ENCODE measurements around the gene WDR64. TPM values are rescaled to one million over a fixed set of nuclear protein-coding genes. Genes with fewer than 3 reads are reported as not detected.
"Not testable (repeated sequence)": the region's sequence is repeated elsewhere in the genome, so short reads cannot be mapped to it uniquely, and the experiment has no call there.

WDR64 gene
- total and polyA plus RNA-seq, 9 donors = 0.04 to 0.30 (median 0.14) TPM; not detected in 2

DNA sequence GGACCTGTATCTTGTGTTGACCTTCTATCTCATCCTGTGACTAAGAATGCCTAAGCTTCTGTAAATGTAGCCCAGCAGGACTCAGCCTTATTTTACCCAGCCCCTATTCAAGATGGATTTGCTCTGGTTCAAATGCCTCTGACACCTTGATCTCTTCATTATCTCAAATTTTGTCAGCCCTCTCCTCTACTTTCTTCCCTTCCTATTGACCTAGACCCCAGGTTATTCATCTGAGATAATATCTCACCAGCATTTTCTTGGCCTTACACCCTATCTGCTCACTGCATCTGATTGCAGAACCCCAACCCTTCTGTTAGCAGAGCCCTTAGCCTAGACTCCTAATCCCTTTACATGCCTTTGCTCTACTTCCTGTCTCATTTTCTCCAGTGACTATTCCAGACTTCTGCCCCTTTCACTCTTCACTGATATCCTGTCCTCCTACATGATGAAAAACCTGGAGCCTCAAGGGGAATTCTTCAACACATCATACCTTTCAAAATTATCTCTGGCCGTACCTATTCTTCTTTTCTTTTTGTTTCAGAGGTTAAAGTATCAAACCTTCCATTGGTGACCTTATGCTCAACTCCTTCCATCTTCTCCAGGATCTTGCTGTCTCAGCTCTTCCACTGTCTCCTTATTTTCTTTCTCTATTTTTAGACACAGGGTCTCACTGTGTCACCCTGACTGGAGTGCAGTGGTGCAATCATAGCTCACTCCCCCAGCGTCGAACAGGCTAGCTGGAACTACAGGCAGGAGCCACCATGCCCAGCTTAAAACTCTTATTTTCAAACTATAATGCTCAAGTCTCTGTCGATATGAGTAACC, 44.9 kb downstream of the WDR64 start:
- no peaks in the 10 kb centered on the region for H3K9me3 ChIP-seq (replicated peaks; ENCODE audit: control insufficient read depth, low read depth, low read length)
- no peaks in the 10 kb centered on the region for H3K27me3 ChIP-seq (ENCODE audit: control insufficient read depth, insufficient read depth, low read length)
- H3K4me1 ChIP-seq (ENCODE audit: control insufficient read depth, insufficient read depth, low read length) = no peaks in the 10 kb centered on the region
- 89% methylated on average over 4 of the region's 4 CpGs for WGBS (ENCODE audit: insufficient coverage)
- no peak overlapping the region for H3K27ac ChIP-seq (ENCODE audit: low read length)
- DNase-seq = no peak
- H3K4me3 ChIP-seq (ENCODE audit: low read length) = no peak overlapping the region
- no peaks in the 10 kb centered on the region for H3K36me3 ChIP-seq (ENCODE audit: control insufficient read depth, insufficient read depth, low read length)

DNA sequence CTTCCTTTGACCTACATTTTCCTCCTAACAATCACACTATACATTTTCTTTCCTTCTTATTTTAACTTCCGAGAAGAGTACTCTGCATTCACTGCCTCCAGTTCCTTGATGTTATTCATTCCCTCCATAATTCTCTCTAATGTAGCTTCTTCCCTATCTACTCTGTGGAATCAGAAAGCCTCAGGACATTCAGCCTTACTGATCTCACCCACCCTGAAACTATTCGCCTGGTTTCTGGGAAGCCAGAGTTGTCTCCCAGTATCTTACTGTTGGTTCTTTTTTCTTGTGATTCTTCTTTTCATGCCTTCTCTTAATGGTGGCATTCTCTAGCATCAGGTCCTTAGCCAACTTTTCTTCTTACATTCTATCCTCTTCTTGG, 45.5 kb downstream of the WDR64 start:
- Histone ChIP-seq H3K27ac (ENCODE audit: low read length) (no peak overlapping the region), H3K27me3 (ENCODE audit: control insufficient read depth, insufficient read depth, low read length) (no peaks in the 10 kb centered on the region), H3K4me1 (ENCODE audit: control insufficient read depth, insufficient read depth, low read length) (no peaks in the 10 kb centered on the region), H3K9me3 (replicated peaks; ENCODE audit: control insufficient read depth, low read depth, low read length) (no peaks in the 10 kb centered on the region), H3K4me3 (ENCODE audit: low read length) (no peak overlapping the region), H3K36me3 (ENCODE audit: control insufficient read depth, insufficient read depth, low read length) (no peaks in the 10 kb centered on the region)
- 100% methylated on average over 1 of the region's 2 CpGs for WGBS (ENCODE audit: insufficient coverage)
- no peak for DNase-seq

GRCh38 chr1:241698177-241698576, 46.1 kb downstream of the WDR64 start:
- Histone ChIP-seq H3K9me3 (replicated peaks; ENCODE audit: control insufficient read depth, low read depth, low read length) (no peaks in the 10 kb centered on the region), H3K4me3 (ENCODE audit: low read length) (no peak overlapping the region), H3K4me1 (ENCODE audit: control insufficient read depth, insufficient read depth, low read length) (no peaks in the 10 kb centered on the region), H3K27ac (ENCODE audit: low read length) (no peak overlapping the region), H3K27me3 (ENCODE audit: control insufficient read depth, insufficient read depth, low read length) (no peaks in the 10 kb centered on the region), H3K36me3 (ENCODE audit: control insufficient read depth, insufficient read depth, low read length) (no peaks in the 10 kb centered on the region)
- WGBS (ENCODE audit: insufficient coverage) = 82% methylated on average over 2 of the region's 2 CpGs
- no peak for DNase-seq

DNA sequence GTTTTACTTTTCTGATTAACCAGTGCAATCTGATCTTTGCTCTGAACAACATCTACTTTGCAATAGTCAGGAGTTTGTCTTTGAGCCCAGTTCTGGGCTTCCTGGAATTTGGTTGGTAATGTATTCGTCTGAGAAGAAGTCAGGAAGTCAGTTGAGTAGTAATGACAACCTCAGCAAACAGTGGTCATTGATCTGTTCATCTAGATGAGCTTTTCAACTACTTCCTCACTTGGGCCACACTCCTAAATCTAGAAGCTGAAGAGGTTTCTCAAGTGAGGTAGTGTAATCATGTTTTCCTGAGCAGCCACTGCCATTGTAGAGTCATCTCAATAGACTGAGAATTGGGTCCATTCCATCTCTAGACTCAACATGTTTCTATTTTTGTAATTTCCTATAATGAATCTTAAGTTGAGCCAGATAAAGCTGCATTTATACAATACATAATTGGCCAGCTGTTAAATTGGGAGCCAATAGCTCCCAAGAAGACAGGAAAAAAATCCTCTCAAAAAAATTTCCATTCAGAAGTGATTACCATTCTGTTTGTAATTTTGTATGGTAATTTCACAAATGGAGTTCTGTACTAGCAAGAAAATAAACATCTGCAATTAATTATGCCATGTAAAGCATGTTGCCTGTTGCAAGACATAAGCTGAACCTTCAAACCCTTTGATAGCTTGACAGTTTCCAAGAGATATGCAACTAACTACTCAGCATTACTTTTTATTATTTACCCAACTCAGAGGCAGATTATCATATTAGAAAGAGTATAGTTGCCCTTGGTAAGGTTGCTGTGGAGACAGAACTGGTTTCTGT, 49.6 kb downstream of the WDR64 start:
- Histone ChIP-seq H3K9me3 (replicated peaks; ENCODE audit: control insufficient read depth, low read depth, low read length) (no peaks in the 10 kb centered on the region), H3K27me3 (ENCODE audit: control insufficient read depth, insufficient read depth, low read length) (no peaks in the 10 kb centered on the region), H3K36me3 (ENCODE audit: control insufficient read depth, insufficient read depth, low read length) (no peaks in the 10 kb centered on the region), H3K27ac (ENCODE audit: low read length) (no peak overlapping the region), H3K4me1 (ENCODE audit: control insufficient read depth, insufficient read depth, low read length) (no peaks in the 10 kb centered on the region), H3K4me3 (ENCODE audit: low read length) (no peak overlapping the region)
- no peak for DNase-seq
- WGBS (ENCODE audit: insufficient coverage) = no CpG with 5 or more reads among the region's 1 CpG

DNA sequence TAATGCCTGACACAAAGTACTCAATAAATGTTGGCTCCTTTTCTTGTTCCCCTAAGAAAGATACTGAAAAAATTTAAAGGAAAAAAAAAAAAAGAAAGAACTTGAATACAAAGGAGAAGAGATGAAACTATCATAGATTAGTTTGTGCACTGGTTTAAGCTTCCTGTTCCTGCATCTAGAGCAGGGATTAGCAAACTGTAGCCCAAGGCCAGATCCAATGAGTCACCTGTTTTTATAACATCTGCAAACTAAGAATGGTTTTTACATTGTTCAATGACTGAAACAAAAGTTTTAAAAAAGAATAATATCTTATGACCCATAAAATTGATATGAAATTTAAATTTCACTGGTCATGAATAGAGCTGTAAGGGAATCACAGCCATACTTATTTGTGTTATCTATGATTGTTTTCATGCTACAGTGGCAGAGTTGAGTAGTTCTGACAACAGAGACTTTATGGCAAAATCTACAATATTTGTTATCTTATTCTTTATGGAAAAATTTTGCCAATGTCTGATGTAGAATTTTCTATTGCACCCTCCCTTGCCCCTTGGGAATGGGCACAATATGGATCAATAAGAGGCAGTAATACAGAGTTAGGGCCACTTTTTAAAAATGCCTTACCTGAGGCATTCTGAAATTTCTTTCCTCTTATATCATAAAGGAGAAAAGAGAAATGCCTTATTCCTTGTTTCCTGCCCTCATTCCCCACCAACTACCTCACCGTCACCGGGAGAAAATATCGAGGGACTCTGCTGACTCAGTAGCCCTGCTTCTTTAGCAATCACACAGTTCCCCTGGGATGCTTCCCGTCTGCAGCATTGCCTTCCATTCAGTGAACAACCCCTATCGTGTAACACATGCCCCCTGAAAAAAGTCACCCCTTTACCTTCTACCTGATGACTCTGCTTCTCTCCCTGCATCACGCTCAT, 50.6 kb downstream of the WDR64 start:
- H3K4me3 ChIP-seq (ENCODE audit: low read length) = no peak overlapping the region
- no peaks in the 10 kb centered on the region for H3K4me1 ChIP-seq (ENCODE audit: control insufficient read depth, insufficient read depth, low read length)
- no peak for DNase-seq
- no peak overlapping the region for H3K27ac ChIP-seq (ENCODE audit: low read length)
- 74% methylated on average over 4 of the region's 6 CpGs for WGBS (ENCODE audit: insufficient coverage)
- no peaks in the 10 kb centered on the region for H3K36me3 ChIP-seq (ENCODE audit: control insufficient read depth, insufficient read depth, low read length)
- no peaks in the 10 kb centered on the region for H3K27me3 ChIP-seq (ENCODE audit: control insufficient read depth, insufficient read depth, low read length)
- no peaks in the 10 kb centered on the region for H3K9me3 ChIP-seq (replicated peaks; ENCODE audit: control insufficient read depth, low read depth, low read length)

DNA sequence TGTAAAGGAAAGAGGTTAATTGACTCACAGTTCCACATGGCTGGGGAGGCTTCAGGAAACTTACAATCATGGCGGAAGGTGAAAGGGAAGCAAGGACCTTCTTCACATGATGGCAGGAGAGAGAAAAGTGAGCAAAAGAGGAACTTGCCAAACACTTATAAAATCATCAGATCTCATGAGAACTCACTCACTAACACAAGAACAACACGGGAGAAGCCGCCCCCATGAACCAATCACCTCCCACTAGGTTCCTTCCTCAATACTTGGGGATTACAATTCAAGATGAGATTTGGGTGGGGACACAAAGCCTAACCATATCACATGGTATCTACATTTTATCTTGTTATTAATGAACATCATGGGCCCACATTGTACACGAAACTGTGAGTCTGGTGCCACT, 51.7 kb downstream of the WDR64 start:
- DNase-seq; H3K4me1 ChIP-seq (ENCODE audit: control insufficient read depth, insufficient read depth, low read length); H3K27me3 ChIP-seq (ENCODE audit: control insufficient read depth, insufficient read depth, low read length); H3K9me3 ChIP-seq (replicated peaks; ENCODE audit: control insufficient read depth, low read depth, low read length); H3K27ac ChIP-seq (ENCODE audit: low read length); H3K36me3 ChIP-seq (ENCODE audit: control insufficient read depth, insufficient read depth, low read length); H3K4me3 ChIP-seq (ENCODE audit: low read length): not testable (repeated sequence)
- no CpG with 5 or more reads among the region's 4 CpGs for WGBS (ENCODE audit: insufficient coverage)

- no peaks in the 10 kb centered on the region for H3K9me3 ChIP-seq (replicated peaks; ENCODE audit: control insufficient read depth, low read depth, low read length)
- H3K4me1 ChIP-seq (ENCODE audit: control insufficient read depth, insufficient read depth, low read length) = no peaks in the 10 kb centered on the region
- H3K27me3 ChIP-seq (ENCODE audit: control insufficient read depth, insufficient read depth, low read length) = no peaks in the 10 kb centered on the region
- H3K27ac ChIP-seq (ENCODE audit: low read length) = no peak overlapping the region
- no CpG with 5 or more reads among the region's 2 CpGs for WGBS (ENCODE audit: insufficient coverage)
- no peak overlapping the region for H3K4me3 ChIP-seq (ENCODE audit: low read length)
- H3K36me3 ChIP-seq (ENCODE audit: control insufficient read depth, insufficient read depth, low read length) = no peaks in the 10 kb centered on the region
- no peak for DNase-seq
Measured at GRCh38 chr1:241706257-241706656, 54.2 kb downstream of the WDR64 start.

DNA sequence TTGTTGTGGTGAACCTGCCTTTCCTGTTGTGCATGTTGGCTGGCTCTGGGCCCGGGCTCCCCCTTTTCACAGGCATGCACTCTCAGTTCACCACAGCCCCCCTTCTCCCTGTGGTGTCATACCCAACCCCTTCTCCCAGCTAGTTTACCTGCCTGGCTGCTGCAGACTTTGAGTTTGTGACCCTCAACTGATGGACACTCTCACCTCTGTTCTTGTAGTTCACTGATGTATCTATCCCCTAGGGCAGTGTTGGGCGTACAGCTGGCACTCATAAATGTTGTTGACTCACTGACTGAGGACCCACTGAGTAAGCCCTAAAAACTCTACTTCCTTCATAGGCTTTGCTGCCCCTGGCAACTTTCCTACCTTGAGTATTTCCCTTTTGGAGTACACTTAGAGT, 54.9 kb downstream of the WDR64 start:
- no peaks in the 10 kb centered on the region for H3K9me3 ChIP-seq (replicated peaks; ENCODE audit: control insufficient read depth, low read depth, low read length)
- H3K4me3 ChIP-seq (ENCODE audit: low read length) = no peak overlapping the region
- H3K27me3 ChIP-seq (ENCODE audit: control insufficient read depth, insufficient read depth, low read length) = no peaks in the 10 kb centered on the region
- H3K4me1 ChIP-seq (ENCODE audit: control insufficient read depth, insufficient read depth, low read length) = no peaks in the 10 kb centered on the region
- no peak overlapping the region for H3K27ac ChIP-seq (ENCODE audit: low read length)
- no peak for DNase-seq
- H3K36me3 ChIP-seq (ENCODE audit: control insufficient read depth, insufficient read depth, low read length) = no peaks in the 10 kb centered on the region
- 78% methylated on average over 2 of the region's 2 CpGs for WGBS (ENCODE audit: insufficient coverage)

GRCh38 chr1:241707442-241707841, 55.4 kb downstream of the WDR64 start:
- H3K4me3 ChIP-seq (ENCODE audit: low read length) = no peak overlapping the region
- no peaks in the 10 kb centered on the region for H3K4me1 ChIP-seq (ENCODE audit: control insufficient read depth, insufficient read depth, low read length)
- H3K27ac ChIP-seq (ENCODE audit: low read length) = no peak overlapping the region
- DNase-seq = no peak
- H3K9me3 ChIP-seq (replicated peaks; ENCODE audit: control insufficient read depth, low read depth, low read length) = no peaks in the 10 kb centered on the region
- H3K36me3 ChIP-seq (ENCODE audit: control insufficient read depth, insufficient read depth, low read length) = no peaks in the 10 kb centered on the region
- H3K27me3 ChIP-seq (ENCODE audit: control insufficient read depth, insufficient read depth, low read length) = no peaks in the 10 kb centered on the region
- 80% methylated on average over 1 of the region's 2 CpGs for WGBS (ENCODE audit: insufficient coverage)

DNA sequence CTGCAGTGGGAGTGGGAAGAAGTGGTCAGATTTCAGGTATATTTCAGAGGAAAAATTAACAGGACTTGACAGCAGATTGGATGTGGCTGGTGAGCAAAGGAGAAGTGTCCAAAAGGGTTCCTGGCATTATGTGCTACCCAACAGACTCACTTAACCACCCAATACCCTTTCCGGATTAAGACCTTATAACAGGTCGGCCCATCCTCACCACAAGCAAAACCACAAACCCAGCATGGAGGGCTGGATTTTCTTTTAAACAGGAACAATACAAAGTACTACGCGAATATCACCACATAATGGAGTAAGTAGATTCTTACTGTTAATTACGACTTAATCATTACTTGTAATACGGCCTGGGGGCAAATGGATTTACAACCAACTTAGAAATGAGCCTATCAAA, 59.2 kb downstream of the WDR64 start:
- no peak overlapping the region for H3K4me3 ChIP-seq (ENCODE audit: low read length)
- no peak for DNase-seq
- no peaks in the 10 kb centered on the region for H3K4me1 ChIP-seq (ENCODE audit: control insufficient read depth, insufficient read depth, low read length)
- no peak overlapping the region for H3K27ac ChIP-seq (ENCODE audit: low read length)
- no peaks in the 10 kb centered on the region for H3K9me3 ChIP-seq (replicated peaks; ENCODE audit: control insufficient read depth, low read depth, low read length)
- WGBS (ENCODE audit: insufficient coverage) = no CpG with 5 or more reads among the region's 6 CpGs
- H3K36me3 ChIP-seq (ENCODE audit: control insufficient read depth, insufficient read depth, low read length) = no peaks in the 10 kb centered on the region
- H3K27me3 ChIP-seq (ENCODE audit: control insufficient read depth, insufficient read depth, low read length) = no peaks in the 10 kb centered on the region
